PC-9 (cell line): ENCODE results near the gene CD6. TPM values are rescaled to one million over a fixed set of nuclear protein-coding genes. Genes with fewer than 3 reads are reported as not detected.

Experiments
- BruUV-seq: library from RNA; stranded (reverse); fragments of 400-500 nt; replicated peaks from 2 replicates; lab custom pipeline; 2021; lab: Mats Ljungman, UMichigan
- CTCF ChIA-PET: fragments of 300-600 bp; sonication (Branson Sonifier 250); formaldehyde crosslinking; loops from one replicate; lab custom pipeline; 2022; ENCODE audit warnings: antibody characterized with exemption; lab: Charles Lee
- POLR2A ChIA-PET: fragments of 300-600 bp; sonication (Branson Sonifier 250); formaldehyde crosslinking; loops from one replicate; lab custom pipeline; 2022; ENCODE audit warnings: antibody characterized with exemption; ENCODE audit not compliant: unreplicated experiment; lab: Charles Lee
- DNase-seq, 2 experiments: peaks; one replicate each; pipeline versions ENCODE4 v3.0.0 to v3.0.0-alpha.2; 2015 to 2022; ENCODE audit warnings: mixed read lengths in 1 of 2
- H2AFZ ChIP-seq: fragments of 200-600 bp; sonication (generic); 2 replicates; pipeline ENCODE4 v1.8.1; 2017; ENCODE audit warnings: antibody characterized with exemption
- H3F3A ChIP-seq: fragments of 200-600 bp; sonication (generic); 2 replicates; pipeline ENCODE4 v1.8.1; 2017; ENCODE audit warnings: antibody characterized with exemption, mild to moderate bottlenecking, low read depth; ENCODE audit not compliant: insufficient read depth
- H3K27ac ChIP-seq: fragments of 200-600 bp; sonication (generic); 2 replicates; pipeline ENCODE4 v1.6.1; 2016; ENCODE audit warnings: mixed run types
- H3K27me3 ChIP-seq: fragments of 200-600 bp; sonication (generic); 2 replicates; pipeline ENCODE4 v1.6.1; 2016; ENCODE audit warnings: low read depth, mixed run types; ENCODE audit not compliant: insufficient read depth
- H3K36me3 ChIP-seq: fragments of 200-600 bp; sonication (generic); 2 replicates; pipeline ENCODE4 v1.6.1; 2016; ENCODE audit warnings: low read depth, mixed run types
- H3K4me1 ChIP-seq: fragments of 200-600 bp; sonication (generic); replicated peaks from 2 replicates; pipeline ENCODE4 v1.6.1; 2016; ENCODE audit warnings: mixed run types; ENCODE audit not compliant: insufficient read depth
- H3K4me2 ChIP-seq: fragments of 200-600 bp; sonication (generic); 2 replicates; pipeline ENCODE4 v1.6.1; 2017; ENCODE audit warnings: mixed run types
- H3K4me3 ChIP-seq: fragments of 200-600 bp; sonication (generic); 2 replicates; pipeline ENCODE4 v1.6.1; 2016; ENCODE audit warnings: mixed run types
- H3K79me2 ChIP-seq: fragments of 200-600 bp; sonication (generic); 2 replicates; pipeline ENCODE4 v1.6.1; 2017; ENCODE audit warnings: low read depth, mixed run types
- H3K9me2 ChIP-seq: fragments of 200-600 bp; sonication (generic); 2 replicates; pipeline ENCODE4 v1.8.1; 2017; ENCODE audit warnings: mild to moderate bottlenecking; ENCODE audit not compliant: insufficient read depth
- H3K9me3 ChIP-seq: fragments of 200-600 bp; sonication (generic); 2 replicates; pipeline ENCODE4 v1.8.1; 2016; ENCODE audit warnings: low read depth; ENCODE audit not compliant: insufficient read depth
- H4K20me1 ChIP-seq: fragments of 200-600 bp; sonication (generic); 2 replicates; pipeline ENCODE4 v1.8.1; 2017; ENCODE audit not compliant: insufficient read depth
- CTCF ChIP-seq: fragments of 200-600 bp; sonication (generic); conservative IDR thresholded peaks from 2 replicates; pipeline ENCODE4 v1.6.1; 2017; ENCODE audit warnings: mixed run types, antibody characterized with exemption, mild to moderate bottlenecking, moderate library complexity
- EZH2 ChIP-seq: fragments of 200-600 bp; sonication (generic); IDR thresholded peaks from 2 replicates; pipeline ENCODE4 v1.8.0; 2017; ENCODE audit warnings: antibody characterized with exemption, low read depth
- intact Hi-C: fragments of 100-400 bp; cut with micrococcal nuclease; formaldehyde crosslinking; loops from one replicate; pipeline ENCODE4 v1.10.0; 2022; ENCODE audit not compliant: unreplicated experiment
- total RNA-seq: library from RNA; stranded (reverse); gene quantifications from 2 replicates; pipeline ENCODE4 v1.2.3, GENCODE V29; 2021

CD6 gene
- total RNA-seq, 1 experiment from 2014 or later = 0.74 TPM

DNA sequence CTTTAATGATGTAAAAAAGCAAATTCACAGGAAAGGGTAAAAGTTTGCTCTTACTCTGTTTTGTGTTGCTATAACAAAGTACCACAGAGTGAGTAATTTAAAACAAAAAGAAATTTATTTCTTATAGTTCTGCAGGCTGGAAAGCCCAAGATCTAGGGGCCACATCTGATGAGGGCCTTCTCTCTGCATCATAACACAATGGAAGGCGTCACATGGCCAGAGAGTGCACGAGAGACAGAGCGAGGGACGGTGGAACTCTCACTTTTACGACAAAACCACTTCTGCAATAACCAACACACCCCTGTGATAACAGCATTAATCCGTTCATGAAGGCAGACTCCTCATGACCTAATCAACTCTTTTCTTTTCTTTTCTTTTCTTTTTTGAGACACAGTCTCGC lies 31.1 kb downstream of the CD6 start:
- no peak overlapping the region for H3K4me3 ChIP-seq
- CTCF ChIA-PET = no interaction called here
- no peaks in the 10 kb centered on the region for H4K20me1 ChIP-seq

GRCh38 chr11:61004180-61004611 lies 32.7 kb downstream of the CD6 start:
- CTCF ChIA-PET = no interaction called here
- H4K20me1 ChIP-seq = no peaks in the 10 kb centered on the region

More for the DNA sequence above, 31.1 kb downstream of the CD6 start:
- DNase-seq = no peak
- POLR2A ChIA-PET = no interaction called here
- no peaks in the 10 kb centered on the region for H3K9me2 ChIP-seq
- no peaks in the 10 kb centered on the region for H3K9me3 ChIP-seq
- intact Hi-C loops = no loop called here
- no peaks in the 10 kb centered on the region for H3K4me1 ChIP-seq
- H3K27ac ChIP-seq = no peak overlapping the region
- peaks cover 13% of the 10 kb centered on the region; the same call in 1 of the 2 replicates for H3K27me3 ChIP-seq
- H3K79me2 ChIP-seq = no peaks in the 10 kb centered on the region
- H3F3A ChIP-seq = no peaks in the 10 kb centered on the region
- H3K36me3 ChIP-seq = no peaks in the 10 kb centered on the region
- BruUV-seq = no TSS peak
- no peak for TF ChIP-seq CTCF
- TF ChIP-seq EZH2 = no peak
- H2AFZ ChIP-seq = no peak overlapping the region
- no peak overlapping the region for H3K4me2 ChIP-seq

GRCh38 chr11:61004761-61005181 lies 33.3 kb downstream of the CD6 start:
- intact Hi-C loops = no loop called here
- Histone ChIP-seq H3K9me2 (no peaks in the 10 kb centered on the region), H3K36me3 (no peaks in the 10 kb centered on the region), H3K79me2 (no peaks in the 10 kb centered on the region), H3K27ac (no peak overlapping the region), H4K20me1 (no peaks in the 10 kb centered on the region), H3K4me3 (no peak overlapping the region), H2AFZ (no peak overlapping the region), H3K27me3 (peaks cover 13% of the 10 kb centered on the region; the same call in 1 of the 2 replicates), H3K4me1 (no peaks in the 10 kb centered on the region), H3K9me3 (no peaks in the 10 kb centered on the region), H3K4me2 (no peak overlapping the region), H3F3A (no peaks in the 10 kb centered on the region)
- no peak for TF ChIP-seq CTCF
- TF ChIP-seq EZH2 = no peak
- CTCF ChIA-PET = no interaction called here
- no TSS peak for BruUV-seq
- POLR2A ChIA-PET = no interaction called here
- DNase-seq = no peak

More at GRCh38 chr11:61004180-61004611, 32.7 kb downstream of the CD6 start:
- no peak overlapping the region for H3K27ac ChIP-seq
- no TSS peak for BruUV-seq
- no peak overlapping the region for H2AFZ ChIP-seq
- no peaks in the 10 kb centered on the region for H3K9me2 ChIP-seq
- no peaks in the 10 kb centered on the region for H3K36me3 ChIP-seq
- TF ChIP-seq EZH2 = no peak
- no peak for TF ChIP-seq CTCF
- intact Hi-C loops = no loop called here
- POLR2A ChIA-PET = no interaction called here
- H3K4me1 ChIP-seq = no peaks in the 10 kb centered on the region
- DNase-seq = no peak
- H3K9me3 ChIP-seq = no peaks in the 10 kb centered on the region
- no peak overlapping the region for H3K4me3 ChIP-seq
- H3K79me2 ChIP-seq = no peaks in the 10 kb centered on the region
- H3K4me2 ChIP-seq = no peak overlapping the region
- H3K27me3 ChIP-seq = peaks cover 13% of the 10 kb centered on the region; the same call in 1 of the 2 replicates
- H3F3A ChIP-seq = no peaks in the 10 kb centered on the region
